Osteocyte (in vitro differentiated cells): ENCODE results near the gene KIF18B. TPM values are rescaled to one million over a fixed set of nuclear protein-coding genes. Genes with fewer than 3 reads are reported as not detected.

Source experiments
- DNase-seq: peaks from one replicate; pipeline ENCODE4 v3.0.0; 2021; ENCODE audit warnings: mixed read lengths; ENCODE audit not compliant: unreplicated experiment; ENCODE audit errors: extremely low spot score
- H3K27ac Mint-ChIP-seq: one replicate; pipeline ENCODE4 v1.8.0; 2021; ENCODE audit warnings: mild to moderate bottlenecking, mixed read lengths; ENCODE audit not compliant: unreplicated experiment
- H3K27me3 Mint-ChIP-seq: one replicate; pipeline ENCODE4 v1.8.0; 2021; ENCODE audit warnings: mixed read lengths; ENCODE audit not compliant: unreplicated experiment
- H3K36me3 Mint-ChIP-seq: one replicate; pipeline ENCODE4 v1.8.0; 2021; ENCODE audit warnings: mixed read lengths; ENCODE audit not compliant: unreplicated experiment
- H3K4me1 Mint-ChIP-seq: one replicate; pipeline ENCODE4 v1.8.0; 2021; ENCODE audit warnings: mixed read lengths; ENCODE audit not compliant: unreplicated experiment
- H3K4me3 Mint-ChIP-seq: one replicate; pipeline ENCODE4 v1.8.0; 2021; ENCODE audit warnings: mild to moderate bottlenecking, moderate library complexity, mixed read lengths; ENCODE audit not compliant: unreplicated experiment
- H3K9me3 Mint-ChIP-seq: one replicate; pipeline ENCODE4 v1.8.0; 2021; ENCODE audit warnings: mixed read lengths; ENCODE audit not compliant: unreplicated experiment
- CTCF ChIP-seq: fragments of 200-600 bp; sonication (generic); IDR thresholded peaks from 2 replicates; pipeline ENCODE4 v1.5.0; 2021; ENCODE audit warnings: antibody characterized with exemption, mild to moderate bottlenecking, moderate library complexity
- total RNA-seq: library from RNA; stranded (reverse); gene quantifications from 2 replicates; pipeline ENCODE4 v1.2.1, GENCODE V29; 2021

KIF18B gene
- total RNA-seq, 1 donor from 2014 or later, result 6.9 TPM

- TF ChIP-seq CTCF, result no peak
- Mint-ChIP-seq H3K4me1 (peaks cover 26% of the 10 kb centered on the region), H3K4me3 (no peak overlapping the region), H3K27ac (no peak overlapping the region), H3K27me3 (peaks cover 3% of the 10 kb centered on the region), H3K36me3 (peaks cover 2% of the 10 kb centered on the region), H3K9me3 (no peaks in the 10 kb centered on the region)
- DNase-seq, result no peak
Measured at GRCh38 chr17:44921122-44921882, 26.3 kb downstream of the KIF18B start.

- no peaks in the 10 kb centered on the region for H3K9me3 Mint-ChIP-seq
- peaks cover 29% of the 10 kb centered on the region for H3K4me1 Mint-ChIP-seq
- H3K36me3 Mint-ChIP-seq, result no peaks in the 10 kb centered on the region
- no peak overlapping the region for H3K4me3 Mint-ChIP-seq
- no peak for TF ChIP-seq CTCF
- DNase-seq, result no peak
- H3K27ac Mint-ChIP-seq, result no peak overlapping the region
- peaks cover 3% of the 10 kb centered on the region for H3K27me3 Mint-ChIP-seq
Measured at GRCh38 chr17:44920565-44920940, 27.0 kb downstream of the KIF18B start.

DNA sequence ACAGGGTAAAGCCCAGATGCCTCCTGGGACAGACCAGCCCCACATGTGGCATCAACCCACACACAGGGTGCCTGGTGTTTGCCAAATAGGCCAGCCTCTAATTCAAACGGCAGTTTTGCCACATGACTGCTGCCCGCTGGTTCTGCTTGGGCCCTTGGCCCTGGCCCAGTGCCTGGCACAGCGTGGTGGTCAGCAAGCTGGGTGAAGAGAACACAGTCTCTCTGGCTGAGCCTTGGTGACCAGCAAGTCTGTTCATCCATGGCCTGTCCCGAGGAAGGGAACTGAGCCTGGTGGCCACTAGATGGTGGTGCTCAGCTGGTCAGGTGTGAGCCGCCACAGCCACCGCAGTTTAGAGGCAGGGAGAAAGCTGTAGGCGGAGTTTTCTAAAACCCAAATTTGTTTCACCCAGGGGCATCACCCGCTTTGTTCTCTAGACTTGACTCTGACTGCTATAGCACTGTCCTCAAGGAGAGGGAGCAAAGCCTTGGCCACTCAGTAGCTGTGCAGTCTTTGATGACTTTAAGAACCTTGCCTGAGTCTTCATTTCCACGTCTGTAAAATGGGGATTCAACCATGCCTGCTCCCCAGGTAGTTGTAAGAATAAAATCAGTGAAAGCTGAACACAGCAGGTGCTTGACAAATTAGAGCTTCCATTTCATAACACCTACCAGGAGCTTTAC is 27.5 kb downstream of the KIF18B start:
- TF ChIP-seq CTCF, result peak; percentile 93
- H3K4me1 Mint-ChIP-seq, result peaks cover 29% of the 10 kb centered on the region
- H3K9me3 Mint-ChIP-seq, result no peaks in the 10 kb centered on the region

DNA sequence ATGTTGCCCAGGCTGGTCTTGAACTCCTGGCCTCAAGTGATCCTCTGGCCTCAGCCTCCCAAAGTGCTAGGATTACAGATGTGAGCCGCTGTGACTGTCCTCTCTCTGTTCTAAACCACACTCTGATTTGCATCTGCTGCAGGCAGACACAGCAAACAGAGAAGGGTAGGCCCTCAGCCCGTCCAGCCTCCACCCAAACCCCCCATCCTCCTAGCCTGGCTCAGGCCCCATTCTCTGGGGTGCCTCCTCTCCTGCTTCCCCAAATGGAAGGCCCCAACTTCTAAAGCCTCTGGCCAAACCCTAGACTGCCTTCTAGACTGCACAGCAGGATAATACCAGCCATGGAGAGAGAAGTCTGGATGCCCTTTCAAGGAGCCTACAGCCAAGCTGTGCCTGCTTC is 28.2 kb downstream of the KIF18B start:
- Mint-ChIP-seq H3K36me3 (no peaks in the 10 kb centered on the region), H3K4me3 (no peak overlapping the region), H3K4me1 (peaks cover 29% of the 10 kb centered on the region), H3K9me3 (no peaks in the 10 kb centered on the region), H3K27ac (no peak overlapping the region), H3K27me3 (peaks cover 3% of the 10 kb centered on the region)
- no peak for DNase-seq
- no peak for TF ChIP-seq CTCF

More for the DNA sequence above, 27.5 kb downstream of the KIF18B start:
- no peak overlapping the region for H3K27ac Mint-ChIP-seq
- no peaks in the 10 kb centered on the region for H3K36me3 Mint-ChIP-seq
- H3K27me3 Mint-ChIP-seq, result peaks cover 3% of the 10 kb centered on the region
- DNase-seq, result no peak
- no peak overlapping the region for H3K4me3 Mint-ChIP-seq

GRCh38 chr17:44918006-44918405 is 29.6 kb downstream of the KIF18B start:
- Mint-ChIP-seq H3K27ac (no peak overlapping the region), H3K27me3 (peaks cover 3% of the 10 kb centered on the region), H3K9me3 (no peaks in the 10 kb centered on the region), H3K4me3 (no peak overlapping the region), H3K4me1 (peaks cover 29% of the 10 kb centered on the region), H3K36me3 (no peaks in the 10 kb centered on the region)
- no peak for TF ChIP-seq CTCF
- DNase-seq, result no peak
